ENCODE data around the gene WDR64. TPM values are rescaled to one million over a fixed set of nuclear protein-coding genes. Genes with fewer than 3 reads are reported as not detected.

WDR64 gene
- total and polyA plus RNA-seq, 2 of the 13 experiments (the other 11 are each of a cell fraction or from before 2014, with no cell fraction given) = not detected

- BruUV-seq (replicated peaks) = no TSS peak
- intact Hi-C loops (cut with micrococcal nuclease; ENCODE audit: unreplicated experiment) = no loop called here
- no peak for ATAC-seq
Observed at GRCh38 chr1:241775021-241775420, 122.9 kb downstream of the WDR64 start.

GRCh38 chr1:241776911-241777310 lies 124.8 kb downstream of the WDR64 start:
- H3K4me1 ChIP-seq (ENCODE audit: insufficient read depth, low read length) = no peaks in the 10 kb centered on the region
- no peaks in the 10 kb centered on the region for H3K36me3 ChIP-seq (replicated peaks in 1 of 2; ENCODE audit: control insufficient read depth in 1 of 2, insufficient read depth in 2 of 2, low read length in 2 of 2)
- no peak overlapping the region for H3K27ac ChIP-seq (ENCODE audit: extremely low read length, insufficient read depth, low read length)
- no peak overlapping the region for H3K4me2 ChIP-seq (ENCODE audit: low read depth, low read length)
- no TSS peak for BruUV-seq (replicated peaks)
- ATAC-seq (no peak), FAIRE-seq (no peak), DNase-seq (ENCODE audit: low spot score) (no peak)
- in situ Hi-C loops (cut with HindIII; ENCODE audit: extremely low pct_ligation_motif_present, low pct_unique_long_range_greater_than_20kb) = no loop called here
- CTCF ChIA-PET (ENCODE audit: low intra/inter-chr PET ratio, low total read pairs) = no interaction called here
- no peaks in the 10 kb centered on the region for H4K20me1 ChIP-seq (ENCODE audit: insufficient read depth, low read length)
- TF ChIP-seq ZNF781 (CRISPR knock-in tag; IDR thresholded peaks at IDR 0.05; ENCODE audit: borderline replicate concordance, not compliant biosample characterization) (no peak), ATF6 (CRISPR knock-in tag; conservative IDR thresholded peaks at IDR 0.05) (no peak), NCOA2 (CRISPR knock-in tag; IDR thresholded peaks at IDR 0.05) (no peak), NFE2L1 (CRISPR knock-in tag; IDR thresholded peaks at IDR 0.05; ENCODE audit: borderline replicate concordance) (no peak), ADNP (CRISPR knock-in tag; IDR thresholded peaks at IDR 0.05) (no peak), ZNF749 (CRISPR knock-in tag; IDR thresholded peaks at IDR 0.05; ENCODE audit: borderline replicate concordance) (no peak), GLMP (CRISPR knock-in tag; IDR thresholded peaks at IDR 0.05; ENCODE audit: borderline replicate concordance) (no peak), TFDP2 (CRISPR knock-in tag; IDR thresholded peaks at IDR 0.05) (no peak), ZFP41 (CRISPR knock-in tag; IDR thresholded peaks at IDR 0.05; ENCODE audit: borderline replicate concordance) (no peak), ZNF644 (CRISPR knock-in tag; IDR thresholded peaks at IDR 0.05; ENCODE audit: low read depth) (no peak), RFX3 (CRISPR knock-in tag; IDR thresholded peaks at IDR 0.05) (no peak), ZNF605 (CRISPR knock-in tag; IDR thresholded peaks at IDR 0.05) (no peak)
- no peak overlapping the region for H3K9ac ChIP-seq (ENCODE audit: insufficient read depth, low read depth, low read length)
- intact Hi-C loops (cut with micrococcal nuclease; ENCODE audit: unreplicated experiment) = no loop called here
- H3K4me3 ChIP-seq (replicated peaks in 1 of 3; ENCODE audit: insufficient read depth in 1 of 3, low read depth in 2 of 3, low read length in 3 of 3) = no peak overlapping the region
- no peaks in the 10 kb centered on the region for H3K9me3 ChIP-seq (ENCODE audit: low read length)
- no peaks in the 10 kb centered on the region for H3K79me2 ChIP-seq (ENCODE audit: insufficient read depth, low read length)
- POLR2A ChIA-PET = no interaction called here
- no peaks in the 10 kb centered on the region; a peak in 1 of 5 replicates for H3K27me3 ChIP-seq (ENCODE audit: control insufficient read depth in 1 of 2, insufficient read depth in 2 of 2, low read length in 2 of 2)
- no peak overlapping the region for H2AFZ ChIP-seq (ENCODE audit: low read length)

More at GRCh38 chr1:241775021-241775420, 122.9 kb downstream of the WDR64 start:
- Histone ChIP-seq H4K20me1 (ENCODE audit: insufficient read depth, low read length) (no peaks in the 10 kb centered on the region), H3K4me3 (replicated peaks in 1 of 3; ENCODE audit: insufficient read depth in 1 of 3, low read depth in 2 of 3, low read length in 3 of 3) (no peak overlapping the region), H3K79me2 (ENCODE audit: insufficient read depth, low read length) (no peaks in the 10 kb centered on the region), H3K9me3 (ENCODE audit: low read length) (no peaks in the 10 kb centered on the region), H3K36me3 (replicated peaks in 1 of 2; ENCODE audit: control insufficient read depth in 1 of 2, insufficient read depth in 2 of 2, low read length in 2 of 2) (no peaks in the 10 kb centered on the region), H3K27me3 (ENCODE audit: control insufficient read depth in 1 of 2, insufficient read depth in 2 of 2, low read length in 2 of 2) (no peaks in the 10 kb centered on the region), H2AFZ (ENCODE audit: low read length) (no peak overlapping the region), H3K27ac (ENCODE audit: extremely low read length, insufficient read depth, low read length) (no peak overlapping the region), H3K9ac (ENCODE audit: insufficient read depth, low read depth, low read length) (no peak overlapping the region), H3K4me1 (ENCODE audit: insufficient read depth, low read length) (no peaks in the 10 kb centered on the region), H3K4me2 (ENCODE audit: low read depth, low read length) (no peak overlapping the region)
- no peak for FAIRE-seq
- in situ Hi-C loops (cut with HindIII; ENCODE audit: extremely low pct_ligation_motif_present, low pct_unique_long_range_greater_than_20kb) = no loop called here
- POLR2A ChIA-PET = no interaction called here
- 85% methylated on average over 2 of the region's 2 CpGs for WGBS (ENCODE audit: low lambda C conversion rate)
- no peak for TF ChIP-seq KMT2A (CRISPR knock-in tag; IDR thresholded peaks at IDR 0.05)
- DNase-seq (ENCODE audit: low spot score) = no peak
- CTCF ChIA-PET (ENCODE audit: low intra/inter-chr PET ratio, low total read pairs) = no interaction called here
